Ascending aorta (tissue), 2 donors: ENCODE data around the gene ZNF853. TPM values are rescaled to one million over a fixed set of nuclear protein-coding genes. Genes with fewer than 3 reads are reported as not detected.
"Not testable (repeated sequence)": the region's sequence is repeated elsewhere in the genome, so short reads cannot be mapped to it uniquely, and the experiment has no call there.

Experiments used
- DNase-seq, 2 donors: peaks; one replicate each; pipeline ENCODE4 v3.0.0-alpha.2; 2019; ENCODE audit warnings: low spot score in 2 of 2
- H3K27ac ChIP-seq, 2 donors: fragments of 200-600 bp; sonication (generic); one replicate each; pipeline ENCODE4 v1.5.1; 2016 to 2017; ENCODE audit warnings: mild to moderate bottlenecking in 1 of 2
- H3K27me3 ChIP-seq: fragments of 200-600 bp; sonication (generic); one replicate; pipeline ENCODE4 v1.5.1; 2017
- H3K36me3 ChIP-seq, 2 donors: fragments of 200-600 bp; sonication (generic); one replicate each; pipeline ENCODE4 v1.5.1; 2016
- H3K4me1 ChIP-seq, 2 donors: fragments of 200-600 bp; sonication (generic); one replicate each; pipeline ENCODE4 v1.5.1; 2016 to 2017; ENCODE audit warnings: mild to moderate bottlenecking in 1 of 2
- H3K4me3 ChIP-seq, 2 donors: fragments of 200-600 bp; sonication (generic); one replicate each; pipeline ENCODE4 v1.5.1; 2016 to 2017; ENCODE audit warnings: mild to moderate bottlenecking in 1 of 2
- H3K9me3 ChIP-seq, 2 donors: fragments of 200-600 bp; sonication (generic); one replicate each; pipeline ENCODE4 v1.5.1; 2016
- intact Hi-C: fragments of 100-400 bp; cut with DNase I; formaldehyde crosslinking; loops from one replicate; pipeline ENCODE4 v1.15.1; 2023
- total RNA-seq: library from RNA; depleted of rRNA; stranded (reverse); fragments of >200 nt; gene quantifications from one replicate; pipeline ENCODE4 v1.1.0, GENCODE V29; 2016
- TF ChIP-seq, protein P1 (sequence below), 3 experiments: fragments of 200-600 bp in 2 of 3; fragments of 450-650 bp in 1 of 3; sonication (generic) in 2 of 3; IDR thresholded peaks; one replicate each; pipeline ENCODE4 v1.5.1; 2016 to 2019; ENCODE audit warnings: antibody characterized with exemption in 3 of 3, mild to moderate bottlenecking in 1 of 3, moderate library complexity in 1 of 3

Gene ZNF853
- total RNA-seq, 1 donor from 2014 or later, result 12.2 TPM

DNA sequence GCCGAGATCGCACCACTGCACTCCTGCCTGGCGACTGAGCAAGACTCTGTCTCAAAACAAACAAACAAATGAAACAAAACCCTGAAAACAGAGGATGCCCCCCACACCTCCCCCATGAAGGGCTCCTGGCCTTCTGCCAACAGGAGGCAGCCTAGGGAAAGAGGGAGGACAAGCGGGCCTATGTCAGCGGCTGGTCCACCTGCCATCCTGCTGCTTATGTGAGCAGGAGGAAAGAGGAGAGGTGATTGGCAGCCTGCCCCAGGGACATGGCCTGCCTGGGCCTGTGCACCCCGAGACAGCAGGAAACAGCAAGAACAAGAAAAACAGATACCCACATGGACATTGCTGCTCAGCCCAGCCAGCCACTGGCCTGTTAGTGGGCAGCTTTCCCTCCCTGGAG is 12.6 kb downstream of the ZNF853 start:
- no peaks in the 10 kb centered on the region for H3K4me1 ChIP-seq
- H3K4me3 ChIP-seq, result no peak overlapping the region
- no peak for DNase-seq
- no peaks in the 10 kb centered on the region for H3K27me3 ChIP-seq
- H3K9me3 ChIP-seq, result no peaks in the 10 kb centered on the region
- TF ChIP-seq, protein P1, sequence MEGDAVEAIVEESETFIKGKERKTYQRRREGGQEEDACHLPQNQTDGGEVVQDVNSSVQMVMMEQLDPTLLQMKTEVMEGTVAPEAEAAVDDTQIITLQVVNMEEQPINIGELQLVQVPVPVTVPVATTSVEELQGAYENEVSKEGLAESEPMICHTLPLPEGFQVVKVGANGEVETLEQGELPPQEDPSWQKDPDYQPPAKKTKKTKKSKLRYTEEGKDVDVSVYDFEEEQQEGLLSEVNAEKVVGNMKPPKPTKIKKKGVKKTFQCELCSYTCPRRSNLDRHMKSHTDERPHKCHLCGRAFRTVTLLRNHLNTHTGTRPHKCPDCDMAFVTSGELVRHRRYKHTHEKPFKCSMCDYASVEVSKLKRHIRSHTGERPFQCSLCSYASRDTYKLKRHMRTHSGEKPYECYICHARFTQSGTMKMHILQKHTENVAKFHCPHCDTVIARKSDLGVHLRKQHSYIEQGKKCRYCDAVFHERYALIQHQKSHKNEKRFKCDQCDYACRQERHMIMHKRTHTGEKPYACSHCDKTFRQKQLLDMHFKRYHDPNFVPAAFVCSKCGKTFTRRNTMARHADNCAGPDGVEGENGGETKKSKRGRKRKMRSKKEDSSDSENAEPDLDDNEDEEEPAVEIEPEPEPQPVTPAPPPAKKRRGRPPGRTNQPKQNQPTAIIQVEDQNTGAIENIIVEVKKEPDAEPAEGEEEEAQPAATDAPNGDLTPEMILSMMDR (IDR thresholded peaks at IDR 0.05), result no peak
- H3K27ac ChIP-seq, result no peak overlapping the region
- intact Hi-C loops, result no loop called here
- peaks cover 2 to 9% of the 10 kb centered on the region in 2 donors for H3K36me3 ChIP-seq

DNA sequence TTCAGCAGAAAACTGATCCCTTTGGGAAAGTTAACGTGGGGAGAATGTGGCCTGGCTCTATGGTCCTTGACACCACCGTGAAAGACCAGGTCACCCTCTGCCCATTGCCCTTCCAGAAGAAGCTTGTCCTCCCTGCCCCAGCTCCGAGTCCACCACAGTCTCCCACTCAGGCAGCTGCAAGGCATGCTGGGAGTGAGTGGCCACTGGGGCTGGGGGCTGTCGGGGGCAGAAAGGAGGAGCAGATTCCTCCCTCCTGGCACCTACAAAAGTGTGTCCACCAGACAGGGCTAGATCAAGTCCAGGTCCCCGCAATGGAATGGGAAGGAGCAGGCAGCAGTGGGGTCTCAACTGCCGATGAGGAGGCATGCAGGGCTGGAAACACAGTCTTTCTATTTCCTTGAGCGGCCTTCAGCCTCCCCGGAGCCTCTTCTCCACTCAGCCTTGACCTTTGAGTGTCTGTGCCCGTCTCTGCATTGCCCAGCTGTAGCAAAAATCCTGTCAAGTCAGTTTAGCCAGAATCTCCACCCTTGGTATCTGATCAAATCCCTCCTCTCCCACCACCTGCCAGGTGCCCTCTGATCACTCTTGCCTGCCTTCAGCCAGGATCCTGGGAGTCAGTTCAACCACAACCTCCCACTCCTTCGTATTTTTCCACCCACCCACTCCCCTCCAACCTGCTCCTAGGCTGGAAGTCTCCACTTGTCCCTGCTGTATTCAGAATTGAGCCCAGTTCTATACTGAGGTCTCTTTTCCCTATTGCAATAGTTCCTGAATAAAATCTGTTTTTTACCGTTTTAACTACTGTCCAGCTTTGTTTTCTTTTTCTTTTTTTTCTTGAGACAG is 14.8 kb downstream of the ZNF853 start:
- TF ChIP-seq, protein P1 (IDR thresholded peaks at IDR 0.05), result no peak
- intact Hi-C loops, result no loop called here
- Histone ChIP-seq H3K4me3 (no peak overlapping the region), H3K36me3 (peaks cover 0 to 2% of the 10 kb centered on the region in 2 donors), H3K27ac (no peak overlapping the region), H3K9me3 (no peaks in the 10 kb centered on the region), H3K4me1 (no peaks in the 10 kb centered on the region), H3K27me3 (no peaks in the 10 kb centered on the region)
- no peak for DNase-seq

DNA sequence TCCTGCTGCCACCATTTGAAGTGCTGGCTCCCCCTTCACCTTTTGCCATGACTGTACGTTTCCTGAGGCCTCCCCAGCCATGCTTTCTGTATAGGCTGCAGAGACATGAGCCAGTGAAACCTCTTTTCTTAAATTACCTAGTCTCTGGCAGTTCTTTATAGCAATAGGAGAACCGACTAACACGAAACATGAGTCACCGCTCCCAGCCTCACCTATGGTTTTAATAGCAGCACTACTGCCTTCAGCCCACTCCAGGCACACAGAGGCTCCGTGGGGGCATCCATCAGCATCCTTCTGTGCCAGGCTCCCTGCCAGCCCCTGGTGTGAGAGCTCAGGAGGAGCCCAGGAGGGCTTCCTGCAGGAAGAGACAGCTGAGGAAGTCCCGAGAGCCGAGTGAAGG is 16.2 kb downstream of the ZNF853 start:
- H3K27ac ChIP-seq, result no peak overlapping the region
- no peaks in the 10 kb centered on the region for H3K36me3 ChIP-seq
- TF ChIP-seq, protein P1 (IDR thresholded peaks at IDR 0.05), result no peak
- H3K4me1 ChIP-seq, result peaks cover under 1 to 4% of the 10 kb centered on the region in 2 donors
- intact Hi-C loops, result no loop called here
- no peaks in the 10 kb centered on the region for H3K9me3 ChIP-seq
- H3K27me3 ChIP-seq, result no peaks in the 10 kb centered on the region
- H3K4me3 ChIP-seq, result no peak overlapping the region
- no peak for DNase-seq

DNA sequence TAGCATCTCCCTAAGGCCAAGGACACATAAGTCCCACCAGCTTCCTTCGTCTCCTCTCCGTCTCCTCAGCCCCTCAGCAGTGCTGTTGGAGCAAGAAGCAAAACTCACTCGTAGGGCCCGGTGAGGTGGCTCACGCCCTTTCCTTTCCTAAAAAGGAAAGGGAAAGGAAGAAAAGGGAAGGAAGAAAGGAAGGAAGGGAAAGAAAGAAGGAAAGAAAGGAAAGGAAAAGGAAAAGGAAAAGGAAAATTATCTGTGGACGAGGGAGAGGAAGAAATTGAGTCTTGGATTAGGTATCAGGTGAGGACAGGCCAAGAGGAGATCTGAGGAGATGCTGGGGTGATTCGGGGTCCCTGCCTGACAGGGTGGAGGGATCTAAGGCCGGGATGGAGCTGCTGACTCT is 18.6 kb downstream of the ZNF853 start:
- H3K4me1 ChIP-seq, result peaks cover 4 to 12% of the 10 kb centered on the region in 2 donors
- no peaks in the 10 kb centered on the region for H3K9me3 ChIP-seq
- intact Hi-C loops, result no loop called here
- H3K4me3 ChIP-seq, result no peak overlapping the region
- TF ChIP-seq, protein P1 (IDR thresholded peaks at IDR 0.05), result no peak
- no peaks in the 10 kb centered on the region for H3K36me3 ChIP-seq
- no peak overlapping the region for H3K27ac ChIP-seq
- H3K27me3 ChIP-seq, result no peaks in the 10 kb centered on the region
- no peak for DNase-seq

DNA sequence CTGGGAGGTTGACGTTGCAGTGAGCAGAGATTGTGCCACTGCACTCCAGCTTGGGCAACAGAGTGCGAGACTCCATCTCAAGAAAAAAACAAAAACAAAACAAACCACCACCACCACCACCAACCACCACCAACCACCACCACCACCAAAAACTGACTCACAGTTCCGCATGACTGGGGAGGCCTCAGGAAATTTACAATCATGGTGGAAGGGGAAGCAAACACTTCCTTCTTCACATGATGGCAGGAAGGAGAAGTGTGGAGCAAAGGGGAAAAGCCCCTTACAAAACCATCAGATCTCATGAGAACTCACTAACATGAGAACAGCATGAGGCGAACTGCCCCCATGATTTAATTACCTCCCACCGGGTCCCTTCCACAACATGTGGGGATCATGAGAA is 19.6 kb downstream of the ZNF853 start:
- H3K36me3 ChIP-seq, H3K4me3 ChIP-seq, H3K27me3 ChIP-seq, H3K27ac ChIP-seq, H3K9me3 ChIP-seq, DNase-seq: not testable (repeated sequence)
- intact Hi-C loops, result loop anchor here (5.0 kb wide), 1 partner anchor 72 kb away; the partner anchor contains the start of gene ZNF12
- H3K4me1 ChIP-seq, result peaks cover 4 to 12% of the 10 kb centered on the region in 2 donors

DNA sequence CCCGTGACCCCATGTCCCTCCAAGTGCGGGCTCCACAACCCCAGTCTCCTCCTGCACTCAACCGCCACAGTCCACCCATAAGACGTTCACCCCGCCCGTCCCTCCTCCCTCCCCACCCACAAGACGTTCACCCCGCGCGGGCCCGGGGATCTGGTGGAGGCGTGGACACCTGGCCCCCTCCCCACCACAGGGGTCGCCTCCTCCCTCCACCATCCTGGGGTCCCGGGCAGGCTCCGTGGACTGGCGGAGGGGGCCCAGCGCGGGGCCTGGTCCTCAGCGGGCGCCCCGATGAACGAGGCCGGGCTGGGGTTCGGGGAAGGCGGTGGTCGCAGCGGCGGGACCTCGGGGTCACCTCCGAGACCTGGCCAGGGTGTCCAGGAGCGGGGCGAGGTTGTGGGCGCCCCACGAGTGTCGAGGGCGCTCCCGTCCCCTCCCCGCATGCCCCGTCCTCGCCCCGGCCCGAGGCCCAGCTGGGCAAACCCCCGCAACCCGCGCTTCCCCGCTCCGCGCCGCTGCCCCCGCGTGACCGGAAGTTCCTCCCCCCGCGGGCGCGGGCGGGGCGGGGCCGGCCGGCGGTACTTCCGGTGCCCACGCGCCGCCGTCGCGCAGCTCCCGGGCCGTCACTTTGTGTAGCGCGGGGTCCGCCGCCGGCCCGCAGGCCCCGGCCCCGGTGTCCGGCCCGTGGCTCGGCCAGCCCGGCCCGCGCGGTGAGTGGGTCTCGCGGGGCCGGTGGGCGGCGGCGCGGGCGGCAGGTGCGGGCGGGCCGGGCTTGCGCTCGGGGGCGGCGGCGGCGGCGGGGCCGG is 21.5 kb downstream of the ZNF853 start, which contains the start of gene ZNF316:
Gene ZNF316, plus strand, starts transcription at position 578 of the 803 bp plus-strand sequence. CDS start 5,092 bp downstream, outside the sequence.
- intact Hi-C loops, result loop anchor here (5.0 kb wide), 1 partner anchor 70 kb away; the partner anchor contains the start of gene ZNF12
- Histone ChIP-seq H3K4me1 (peaks cover 4 to 12% of the 10 kb centered on the region in 2 donors), H3K36me3 (peaks cover 0 to 16% of the 10 kb centered on the region in 2 donors), H3K27ac (peak within 1 kb of the TSS; percentile 82), H3K4me3 (peak within 1 kb of the TSS; percentile 97 to 99), H3K27me3 (no peaks in the 10 kb centered on the region), H3K9me3 (no peaks in the 10 kb centered on the region)
- TF ChIP-seq, protein P1 (IDR thresholded peaks at IDR 0.05), result no peak
- DNase-seq, result peak in 1 of 2 donors; percentile 75
